Measurements from ENCODE around the gene SAMD1. TPM values are rescaled to one million over a fixed set of nuclear protein-coding genes. Genes with fewer than 3 reads are reported as not detected.

The SAMD1 gene
- total RNA-seq, 1 experiment from 2014 or later: 56.0 TPM

DNA sequence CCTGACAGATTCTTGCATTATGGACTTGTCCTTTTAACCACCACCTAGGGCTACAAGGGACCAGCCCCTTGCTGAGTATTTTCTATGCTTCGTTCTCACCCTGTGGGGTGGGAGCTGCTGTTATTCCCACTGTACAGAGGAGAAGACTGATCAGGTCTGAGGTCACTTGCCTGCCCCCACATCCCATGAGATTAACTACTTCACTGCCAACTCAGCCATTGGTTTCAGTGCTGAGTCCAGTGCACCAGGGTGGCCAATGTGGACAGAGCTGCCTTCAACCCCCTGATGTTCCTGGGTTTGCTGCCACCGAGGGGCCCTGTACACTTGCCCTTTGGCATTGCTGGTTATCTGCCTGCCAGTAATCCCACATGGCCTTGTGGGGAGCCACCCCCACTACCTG lies 20.1 kb upstream of the SAMD1 start:
- BruUV-seq (replicated peaks): no TSS peak
- Histone ChIP-seq H3K4me3 (ENCODE audit: low read depth, low read length, poor library complexity, severe bottlenecking) (no peak overlapping the region), H3K9me3 (ENCODE audit: low read depth, low read length, poor library complexity, severe bottlenecking) (no peaks in the 10 kb centered on the region), H3K36me3 (ENCODE audit: insufficient read depth, low read length, poor library complexity, severe bottlenecking) (no peaks in the 10 kb centered on the region), H3K27me3 (replicated peaks; ENCODE audit: insufficient read depth, low read depth, low read length, poor library complexity) (no peaks in the 10 kb centered on the region), H3K27ac (ENCODE audit: low read depth, low read length, poor library complexity, severe bottlenecking) (no peak overlapping the region), H3K4me1 (ENCODE audit: insufficient read depth, low read length, poor library complexity, severe bottlenecking) (peaks cover 13% of the 10 kb centered on the region)
- intact Hi-C loops (cut with micrococcal nuclease; ENCODE audit: unreplicated experiment): no loop called here
- TF ChIP-seq, protein P1, sequence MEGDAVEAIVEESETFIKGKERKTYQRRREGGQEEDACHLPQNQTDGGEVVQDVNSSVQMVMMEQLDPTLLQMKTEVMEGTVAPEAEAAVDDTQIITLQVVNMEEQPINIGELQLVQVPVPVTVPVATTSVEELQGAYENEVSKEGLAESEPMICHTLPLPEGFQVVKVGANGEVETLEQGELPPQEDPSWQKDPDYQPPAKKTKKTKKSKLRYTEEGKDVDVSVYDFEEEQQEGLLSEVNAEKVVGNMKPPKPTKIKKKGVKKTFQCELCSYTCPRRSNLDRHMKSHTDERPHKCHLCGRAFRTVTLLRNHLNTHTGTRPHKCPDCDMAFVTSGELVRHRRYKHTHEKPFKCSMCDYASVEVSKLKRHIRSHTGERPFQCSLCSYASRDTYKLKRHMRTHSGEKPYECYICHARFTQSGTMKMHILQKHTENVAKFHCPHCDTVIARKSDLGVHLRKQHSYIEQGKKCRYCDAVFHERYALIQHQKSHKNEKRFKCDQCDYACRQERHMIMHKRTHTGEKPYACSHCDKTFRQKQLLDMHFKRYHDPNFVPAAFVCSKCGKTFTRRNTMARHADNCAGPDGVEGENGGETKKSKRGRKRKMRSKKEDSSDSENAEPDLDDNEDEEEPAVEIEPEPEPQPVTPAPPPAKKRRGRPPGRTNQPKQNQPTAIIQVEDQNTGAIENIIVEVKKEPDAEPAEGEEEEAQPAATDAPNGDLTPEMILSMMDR (conservative IDR thresholded peaks at IDR 0.05; ENCODE audit: low read depth, low read length): no peak
- TF ChIP-seq EZH2 (IDR thresholded peaks at IDR 0.05; ENCODE audit: borderline replicate concordance, low read depth, low read length, poor library complexity, severe bottlenecking): no peak
- POLR2A ChIA-PET (ENCODE audit: low non-redundant PET): no interaction called here
- CTCF ChIA-PET: no interaction called here
- no peak for DNase-seq (ENCODE audit: low spot score)

DNA sequence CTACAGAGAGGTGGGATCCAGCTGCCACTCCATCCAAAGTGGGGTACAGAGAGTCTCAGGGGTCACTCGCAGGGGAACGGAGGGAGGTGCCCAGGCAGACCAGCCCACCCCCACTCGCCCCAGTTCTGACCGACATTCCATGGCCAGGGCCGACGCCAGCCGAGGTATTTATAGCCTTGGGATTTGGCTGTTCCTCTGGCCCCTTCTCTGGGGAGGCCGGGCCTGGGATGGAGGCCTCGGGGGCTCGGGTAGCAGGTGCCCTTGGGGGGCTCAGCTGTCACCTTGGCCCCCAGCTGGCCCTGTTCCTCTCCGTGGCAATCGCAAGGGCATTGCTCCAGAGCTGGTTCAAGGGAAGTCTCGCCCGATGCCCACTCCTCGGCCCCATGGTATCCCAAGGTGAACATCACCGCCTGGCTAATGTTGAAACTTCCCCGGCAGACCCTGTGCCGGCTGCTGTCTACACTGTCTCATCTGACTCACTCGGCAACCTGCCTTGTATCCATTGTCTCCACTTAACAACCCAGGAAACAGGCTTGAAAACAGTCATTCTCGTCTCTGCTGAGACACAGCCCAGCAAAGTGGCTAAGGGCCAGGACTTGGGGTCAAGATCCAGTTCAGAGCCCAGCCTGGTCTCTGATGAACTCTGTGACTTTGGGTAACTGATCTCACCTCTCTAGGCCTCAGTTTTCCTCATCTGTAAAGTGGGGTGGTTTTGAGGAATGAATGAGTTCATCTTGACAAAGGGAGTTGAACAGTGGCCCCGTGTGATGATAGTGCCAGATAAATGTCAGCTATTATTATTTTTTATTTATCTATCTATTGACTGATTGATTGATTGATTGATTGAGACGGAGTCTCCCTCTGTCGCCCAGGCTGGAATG lies 17.3 kb upstream of the SAMD1 start:
- TF ChIP-seq EZH2 (IDR thresholded peaks at IDR 0.05; ENCODE audit: borderline replicate concordance, low read depth, low read length, poor library complexity, severe bottlenecking): no peak
- TF ChIP-seq, protein P1 (conservative IDR thresholded peaks at IDR 0.05; ENCODE audit: low read depth, low read length): no peak
- POLR2A ChIA-PET (ENCODE audit: low non-redundant PET): no interaction called here
- Histone ChIP-seq H3K27ac (ENCODE audit: low read depth, low read length, poor library complexity, severe bottlenecking) (no peak overlapping the region), H3K4me1 (ENCODE audit: insufficient read depth, low read length, poor library complexity, severe bottlenecking) (peaks cover 6% of the 10 kb centered on the region), H3K36me3 (ENCODE audit: insufficient read depth, low read length, poor library complexity, severe bottlenecking) (no peaks in the 10 kb centered on the region), H3K4me3 (ENCODE audit: low read depth, low read length, poor library complexity, severe bottlenecking) (no peak overlapping the region), H3K9me3 (ENCODE audit: low read depth, low read length, poor library complexity, severe bottlenecking) (no peaks in the 10 kb centered on the region), H3K27me3 (replicated peaks; ENCODE audit: insufficient read depth, low read depth, low read length, poor library complexity) (no peaks in the 10 kb centered on the region)
- intact Hi-C loops (cut with micrococcal nuclease; ENCODE audit: unreplicated experiment): no loop called here
- BruUV-seq (replicated peaks): no TSS peak
- CTCF ChIA-PET: no interaction called here
- no peak for DNase-seq (ENCODE audit: low spot score)

DNA sequence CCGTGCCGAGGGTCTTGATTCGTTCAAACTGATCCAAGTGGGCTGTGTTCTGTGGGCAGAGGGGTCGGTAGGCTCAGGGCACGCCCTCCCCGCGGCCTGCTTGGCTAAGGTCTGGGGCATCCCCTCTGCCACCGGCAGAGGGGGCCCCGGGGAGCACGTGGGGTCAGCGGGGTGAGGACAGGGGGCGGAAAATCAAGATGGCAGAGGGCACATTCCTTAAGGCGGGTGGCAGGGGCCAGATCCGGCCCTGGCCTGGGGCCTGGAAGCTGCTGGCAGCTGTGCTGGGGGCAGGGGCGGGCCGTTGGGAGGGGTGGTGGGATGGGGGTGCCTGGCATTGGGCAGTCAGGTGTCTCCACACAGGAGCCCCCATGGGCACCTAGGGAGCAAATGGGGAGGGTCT lies 16.3 kb upstream of the SAMD1 start:
- intact Hi-C loops (cut with micrococcal nuclease; ENCODE audit: unreplicated experiment): no loop called here
- Histone ChIP-seq H3K27me3 (replicated peaks; ENCODE audit: insufficient read depth, low read depth, low read length, poor library complexity) (no peaks in the 10 kb centered on the region), H3K4me1 (ENCODE audit: insufficient read depth, low read length, poor library complexity, severe bottlenecking) (no peaks in the 10 kb centered on the region), H3K27ac (ENCODE audit: low read depth, low read length, poor library complexity, severe bottlenecking) (no peak overlapping the region), H3K4me3 (ENCODE audit: low read depth, low read length, poor library complexity, severe bottlenecking) (no peak overlapping the region), H3K9me3 (ENCODE audit: low read depth, low read length, poor library complexity, severe bottlenecking) (no peaks in the 10 kb centered on the region), H3K36me3 (ENCODE audit: insufficient read depth, low read length, poor library complexity, severe bottlenecking) (no peaks in the 10 kb centered on the region)
- ChIA-PET CTCF (no interaction called here), POLR2A (ENCODE audit: low non-redundant PET) (no interaction called here)
- no peak for DNase-seq (ENCODE audit: low spot score)
- BruUV-seq (replicated peaks): no TSS peak
- TF ChIP-seq, protein P1 (conservative IDR thresholded peaks at IDR 0.05; ENCODE audit: low read depth, low read length): no peak
- TF ChIP-seq EZH2 (IDR thresholded peaks at IDR 0.05; ENCODE audit: borderline replicate concordance, low read depth, low read length, poor library complexity, severe bottlenecking): no peak
